ENCODE measurements around the gene CXCR4. TPM values are rescaled to one million over a fixed set of nuclear protein-coding genes. Genes with fewer than 3 reads are reported as not detected.
"Not testable (repeated sequence)": the region's sequence is repeated elsewhere in the genome, so short reads cannot be mapped to it uniquely, and the experiment has no call there.

The CXCR4 gene
- total RNA-seq, 1 donor from 2014 or later = 10.4 TPM

GRCh38 chr2:136098441-136098840 lies 19.5 kb downstream of the CXCR4 start:
- DNase-seq (ENCODE audit: low spot score, unreplicated experiment) = no peak
- Mint-ChIP-seq H3K36me3 (ENCODE audit: insufficient read depth) (no peaks in the 10 kb centered on the region), H3K9me3 (ENCODE audit: low read depth) (no peaks in the 10 kb centered on the region), H3K27me3 (peaks cover 3% of the 10 kb centered on the region), H3K27ac (no peak overlapping the region), H3K4me3 (ENCODE audit: low read depth) (no peak overlapping the region), H3K4me1 (ENCODE audit: low read depth) (no peaks in the 10 kb centered on the region)
- TF ChIP-seq CTCF (IDR thresholded peaks at IDR 0.05; ENCODE audit: unreplicated experiment) = no peak

GRCh38 chr2:136093583-136093982 lies 24.4 kb downstream of the CXCR4 start:
- Mint-ChIP-seq H3K9me3 (ENCODE audit: low read depth) (no peaks in the 10 kb centered on the region), H3K27me3 (peaks cover 12% of the 10 kb centered on the region), H3K4me3 (ENCODE audit: low read depth) (no peak overlapping the region), H3K27ac (no peak overlapping the region), H3K36me3 (ENCODE audit: insufficient read depth) (no peaks in the 10 kb centered on the region), H3K4me1 (ENCODE audit: low read depth) (no peaks in the 10 kb centered on the region)
- no peak for DNase-seq (ENCODE audit: low spot score, unreplicated experiment)
- no peak for TF ChIP-seq CTCF (IDR thresholded peaks at IDR 0.05; ENCODE audit: unreplicated experiment)

- H3K36me3 Mint-ChIP-seq (ENCODE audit: insufficient read depth) = no peaks in the 10 kb centered on the region
- H3K4me1 Mint-ChIP-seq (ENCODE audit: low read depth) = no peaks in the 10 kb centered on the region
- TF ChIP-seq CTCF (IDR thresholded peaks at IDR 0.05; ENCODE audit: unreplicated experiment) = no peak
- H3K9me3 Mint-ChIP-seq (ENCODE audit: low read depth) = no peaks in the 10 kb centered on the region
- no peak overlapping the region for H3K4me3 Mint-ChIP-seq (ENCODE audit: low read depth)
- H3K27ac Mint-ChIP-seq = no peak overlapping the region
- no peak for DNase-seq (ENCODE audit: low spot score, unreplicated experiment)
- H3K27me3 Mint-ChIP-seq = peaks cover 8% of the 10 kb centered on the region
These were observed 26.1 kb downstream of the CXCR4 start for GRCh38 chr2:136091899-136092298.

- not testable (repeated sequence) for H3K27ac Mint-ChIP-seq; H3K4me1 Mint-ChIP-seq (ENCODE audit: low read depth); H3K36me3 Mint-ChIP-seq (ENCODE audit: insufficient read depth); H3K27me3 Mint-ChIP-seq; H3K9me3 Mint-ChIP-seq (ENCODE audit: low read depth); DNase-seq (ENCODE audit: low spot score, unreplicated experiment); H3K4me3 Mint-ChIP-seq (ENCODE audit: low read depth)
These were observed 30.0 kb downstream of the CXCR4 start for GRCh38 chr2:136087901-136088460.

GRCh38 chr2:136086253-136087016 lies 31.5 kb downstream of the CXCR4 start:
- no peak for TF ChIP-seq CTCF (IDR thresholded peaks at IDR 0.05; ENCODE audit: unreplicated experiment)
- Mint-ChIP-seq H3K9me3 (ENCODE audit: low read depth) (no peaks in the 10 kb centered on the region), H3K36me3 (ENCODE audit: insufficient read depth) (no peaks in the 10 kb centered on the region), H3K27ac (no peak overlapping the region), H3K27me3 (no peaks in the 10 kb centered on the region), H3K4me1 (ENCODE audit: low read depth) (no peaks in the 10 kb centered on the region), H3K4me3 (ENCODE audit: low read depth) (no peak overlapping the region)
- DNase-seq (ENCODE audit: low spot score, unreplicated experiment) = no peak
